BLaER1 treated with 17β-estradiol and CSF1 and Interleukin-3, amounts not matched to agents 10 nM and 100 nM (cell line): ENCODE data around the gene BPIFA1.

ENCODE experiments used
- H3K27ac ChIP-seq, 11 experiments: shearing (Covaris generic); formaldehyde crosslinking; 2 replicates each; pipeline ENCODE4 v1.8.1; 2022
- H3K27me3 ChIP-seq, 11 experiments: shearing (Covaris generic); formaldehyde crosslinking; 2 replicates each; pipeline ENCODE4 v1.8.1; 2022
- H3K36me3 ChIP-seq, 11 experiments: shearing (Covaris generic); formaldehyde crosslinking; 2 replicates each; pipeline ENCODE4 v1.8.1; 2022
- H3K4me1 ChIP-seq, 10 experiments: shearing (Covaris generic); formaldehyde crosslinking; 2 replicates each; pipeline ENCODE4 v1.8.1; 2022
- H3K4me2 ChIP-seq, 11 experiments: shearing (Covaris generic); formaldehyde crosslinking; 2 replicates each; pipeline ENCODE4 v1.8.1; 2022
- H3K4me3 ChIP-seq, 10 experiments: shearing (Covaris generic); formaldehyde crosslinking; 2 replicates each; pipeline ENCODE4 v1.8.1; 2022
- H3K9ac ChIP-seq, 11 experiments: shearing (Covaris generic); formaldehyde crosslinking; 2 replicates each; pipeline ENCODE4 v1.8.1; 2022
- H3K9me3 ChIP-seq, 11 experiments: shearing (Covaris generic); formaldehyde crosslinking; replicated peaks in 1 of 11; 2 replicates each; pipeline ENCODE4 v1.8.1; 2022
- H4K20me1 ChIP-seq, 11 experiments: shearing (Covaris generic); formaldehyde crosslinking; 2 replicates each; pipeline ENCODE4 v1.8.1; 2022
- Cebpa-rat ChIP-seq, 11 experiments: shearing (Covaris generic); IDR thresholded peaks; 2 replicates each; pipeline ENCODE4 v1.8.1; 2022

BPIFA1 gene

GRCh38 chr20:33210371-33210770 lies 25.4 kb upstream of the BPIFA1 start:
- H3K27ac ChIP-seq, result no peak overlapping the region
- H3K4me3 ChIP-seq, result no peak overlapping the region
- H4K20me1 ChIP-seq, result no peaks in the 10 kb centered on the region; a peak in 3 of 22 replicates
- peaks cover 0 to 4% (median 0%) of the 10 kb centered on the region in 10 experiments; a peak in 1 of 20 replicates for H3K4me1 ChIP-seq
- H3K27me3 ChIP-seq, result no peaks in the 10 kb centered on the region
- no peaks in the 10 kb centered on the region for H3K9me3 ChIP-seq
- TF ChIP-seq Cebpa-rat (IDR thresholded peaks at IDR 0.05), result no peak
- H3K4me2 ChIP-seq, result no peak overlapping the region
- H3K36me3 ChIP-seq, result no peaks in the 10 kb centered on the region
- no peak overlapping the region for H3K9ac ChIP-seq

DNA sequence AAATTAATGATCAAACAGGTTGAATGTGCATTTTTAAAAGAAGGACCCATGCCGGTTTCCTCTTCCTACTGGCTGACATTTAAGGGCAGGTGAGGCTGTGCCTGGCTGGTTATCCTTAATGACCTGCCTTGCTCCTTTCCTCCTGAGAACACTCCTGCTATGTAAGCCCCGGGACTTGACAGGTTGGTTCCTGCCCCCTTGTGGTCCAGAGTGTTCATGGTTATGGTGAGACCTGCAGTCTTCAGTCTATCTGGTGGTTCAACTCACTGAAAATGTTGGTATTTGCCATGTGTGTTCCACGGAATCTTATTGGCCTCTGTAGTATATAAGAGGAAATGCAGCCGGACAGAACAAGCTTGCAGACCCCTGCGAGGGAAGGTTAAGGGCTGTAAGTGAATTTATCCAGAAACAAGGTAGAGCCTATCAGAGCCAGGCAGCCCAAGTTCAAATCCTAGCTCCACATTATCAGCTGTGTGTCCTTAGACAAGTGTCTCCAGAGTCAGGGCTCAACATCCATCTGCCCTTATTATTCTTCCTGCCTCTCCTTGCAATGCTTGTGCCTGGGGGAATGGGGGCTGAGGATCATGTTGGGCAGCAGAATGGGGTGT lies 23.9 kb upstream of the BPIFA1 start:
- Histone ChIP-seq H3K4me3 (no peak overlapping the region), H3K4me2 (no peak overlapping the region), H4K20me1 (no peaks in the 10 kb centered on the region; a peak in 3 of 22 replicates), H3K27me3 (no peaks in the 10 kb centered on the region), H3K9ac (no peak overlapping the region), H3K4me1 (peaks cover 0 to 4% (median 0%) of the 10 kb centered on the region in 10 experiments; a peak in 1 of 20 replicates), H3K36me3 (no peaks in the 10 kb centered on the region), H3K9me3 (no peaks in the 10 kb centered on the region), H3K27ac (no peak overlapping the region)
- TF ChIP-seq Cebpa-rat (IDR thresholded peaks at IDR 0.05), result no peak

DNA sequence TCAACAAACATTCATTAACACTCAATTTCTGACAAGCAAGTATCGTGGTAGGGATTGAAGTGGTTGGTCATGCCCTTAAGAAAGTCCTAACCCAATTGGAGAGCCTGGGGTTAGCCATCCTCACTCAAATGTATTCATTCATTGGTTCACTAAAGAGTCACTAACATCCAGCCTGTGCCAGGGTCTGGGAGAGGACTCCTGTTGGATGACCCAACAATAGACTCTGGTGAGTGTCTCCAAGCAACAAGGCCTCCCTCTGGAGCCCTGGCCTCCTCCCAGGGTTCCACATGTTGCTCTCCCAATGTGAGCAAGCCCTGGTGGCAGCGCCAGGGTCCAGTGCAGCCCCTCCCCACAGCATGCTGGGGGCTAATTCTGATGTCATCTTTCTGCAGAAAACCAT lies 18.7 kb upstream of the BPIFA1 start, which contains the start of gene BPIFA3:
BPIFA3 (plus strand) TSS at position 301 of the 400 bp plus-strand sequence. CDS start 185 bp downstream, outside the sequence.
- Histone ChIP-seq H3K36me3 (no peaks in the 10 kb centered on the region), H4K20me1 (no peaks in the 10 kb centered on the region; a peak in 2 of 22 replicates), H3K4me1 (no peaks in the 10 kb centered on the region), H3K4me3 (no peak within 1 kb of the TSS), H3K27me3 (no peaks in the 10 kb centered on the region), H3K9me3 (no peaks in the 10 kb centered on the region), H3K4me2 (no peak within 1 kb of the TSS), H3K9ac (no peak within 1 kb of the TSS), H3K27ac (no peak within 1 kb of the TSS)
- no peak for TF ChIP-seq Cebpa-rat (IDR thresholded peaks at IDR 0.05)

DNA sequence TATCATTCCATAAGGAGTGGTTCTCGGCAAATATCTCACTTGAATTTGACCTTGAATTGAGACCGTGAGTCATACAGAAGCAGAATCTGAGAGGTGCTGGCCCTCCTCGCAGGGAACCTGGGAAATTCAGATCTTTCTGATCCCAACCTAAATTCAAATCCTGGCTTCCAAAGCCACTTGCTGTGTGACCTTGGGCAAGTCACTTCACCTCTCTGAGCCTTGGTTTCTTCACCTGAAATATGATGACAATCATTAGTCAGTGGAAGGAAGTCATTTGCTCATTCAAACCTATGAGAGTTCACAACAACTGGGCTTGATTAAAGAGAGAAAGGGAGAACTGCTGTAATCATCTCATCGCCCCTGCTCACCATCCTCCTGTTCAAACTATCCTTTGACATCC lies 11.4 kb upstream of the BPIFA1 start:
- no peak overlapping the region for H3K4me2 ChIP-seq
- no peaks in the 10 kb centered on the region for H3K36me3 ChIP-seq
- no peak overlapping the region for H3K9ac ChIP-seq
- no peaks in the 10 kb centered on the region for H3K27me3 ChIP-seq
- TF ChIP-seq Cebpa-rat (IDR thresholded peaks at IDR 0.05), result no peak
- peaks cover 6 to 9% (median 7%) of the 10 kb centered on the region in 10 experiments for H3K4me1 ChIP-seq
- no peaks in the 10 kb centered on the region for H3K9me3 ChIP-seq
- no peak overlapping the region for H3K4me3 ChIP-seq
- H3K27ac ChIP-seq, result no peak overlapping the region
- no peaks in the 10 kb centered on the region for H4K20me1 ChIP-seq

GRCh38 chr20:33229843-33230242 lies 6.0 kb upstream of the BPIFA1 start:
- Histone ChIP-seq H3K4me2 (peak overlapping the region; percentile 68 to 87 (median 77)), H4K20me1 (no peaks in the 10 kb centered on the region), H3K27ac (peak overlapping the region in 9 of 11 experiments; percentile 54 to 78 (median 74); a peak in 18 of 22 replicates), H3K27me3 (no peaks in the 10 kb centered on the region), H3K9me3 (no peaks in the 10 kb centered on the region), H3K4me3 (peak overlapping the region in 2 of 10 experiments; percentile 26 to 34; a peak in 4 of 20 replicates), H3K36me3 (no peaks in the 10 kb centered on the region), H3K9ac (peak overlapping the region in 8 of 11 experiments; percentile 48 to 69 (median 57); a peak in 16 of 22 replicates), H3K4me1 (peaks cover 19 to 58% (median 50%) of the 10 kb centered on the region in 10 experiments)
- TF ChIP-seq Cebpa-rat (IDR thresholded peaks at IDR 0.05), result peak in 2 of 11 experiments; percentile 29 to 37; a peak in 2 of 22 replicates

DNA sequence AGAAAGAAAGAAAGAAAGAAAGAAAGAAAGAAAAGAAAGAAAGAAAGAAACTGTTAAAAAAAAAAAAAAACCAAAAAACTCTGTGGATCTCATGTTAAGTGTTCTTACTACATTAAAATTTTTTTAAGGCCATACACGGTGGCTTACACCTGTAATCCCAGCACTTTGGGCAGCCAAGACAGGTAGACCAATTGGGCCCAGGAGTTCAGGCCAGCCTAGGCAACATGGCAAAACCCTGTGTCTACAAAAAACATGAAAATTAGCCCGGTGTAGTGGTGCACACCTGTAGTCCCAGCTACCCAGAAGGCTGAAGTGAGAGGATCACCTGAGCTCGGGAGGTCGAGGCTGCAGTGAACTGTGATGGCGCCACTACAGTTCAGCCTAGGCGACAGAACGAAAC lies 4.6 kb upstream of the BPIFA1 start:
- Histone ChIP-seq H4K20me1 (no peaks in the 10 kb centered on the region), H3K9ac (no peak overlapping the region), H3K27ac (no peak overlapping the region; a peak in 1 of 22 replicates), H3K36me3 (no peaks in the 10 kb centered on the region), H3K4me2 (peak overlapping the region in 8 of 11 experiments; percentile 23 to 87 (median 60); a peak in 13 of 22 replicates), H3K4me1 (peaks cover 19 to 58% (median 50%) of the 10 kb centered on the region in 10 experiments), H3K4me3 (no peak overlapping the region), H3K27me3 (no peaks in the 10 kb centered on the region), H3K9me3 (no peaks in the 10 kb centered on the region)
- TF ChIP-seq Cebpa-rat (IDR thresholded peaks at IDR 0.05), result no peak

GRCh38 chr20:33232486-33233072 lies 3.2 kb upstream of the BPIFA1 start:
- H3K4me1 ChIP-seq, result peaks cover 19 to 58% (median 50%) of the 10 kb centered on the region in 10 experiments
- no peak overlapping the region for H3K9ac ChIP-seq
- no peak overlapping the region for H3K4me3 ChIP-seq
- H3K4me2 ChIP-seq, result peak overlapping the region in 8 of 11 experiments; percentile 2 to 87 (median 43); a peak in 10 of 22 replicates
- no peak overlapping the region; a peak in 1 of 22 replicates for H3K27ac ChIP-seq
- no peaks in the 10 kb centered on the region for H3K9me3 ChIP-seq
- no peaks in the 10 kb centered on the region for H4K20me1 ChIP-seq
- TF ChIP-seq Cebpa-rat (IDR thresholded peaks at IDR 0.05), result no peak
- no peaks in the 10 kb centered on the region for H3K36me3 ChIP-seq
- H3K27me3 ChIP-seq, result no peaks in the 10 kb centered on the region

DNA sequence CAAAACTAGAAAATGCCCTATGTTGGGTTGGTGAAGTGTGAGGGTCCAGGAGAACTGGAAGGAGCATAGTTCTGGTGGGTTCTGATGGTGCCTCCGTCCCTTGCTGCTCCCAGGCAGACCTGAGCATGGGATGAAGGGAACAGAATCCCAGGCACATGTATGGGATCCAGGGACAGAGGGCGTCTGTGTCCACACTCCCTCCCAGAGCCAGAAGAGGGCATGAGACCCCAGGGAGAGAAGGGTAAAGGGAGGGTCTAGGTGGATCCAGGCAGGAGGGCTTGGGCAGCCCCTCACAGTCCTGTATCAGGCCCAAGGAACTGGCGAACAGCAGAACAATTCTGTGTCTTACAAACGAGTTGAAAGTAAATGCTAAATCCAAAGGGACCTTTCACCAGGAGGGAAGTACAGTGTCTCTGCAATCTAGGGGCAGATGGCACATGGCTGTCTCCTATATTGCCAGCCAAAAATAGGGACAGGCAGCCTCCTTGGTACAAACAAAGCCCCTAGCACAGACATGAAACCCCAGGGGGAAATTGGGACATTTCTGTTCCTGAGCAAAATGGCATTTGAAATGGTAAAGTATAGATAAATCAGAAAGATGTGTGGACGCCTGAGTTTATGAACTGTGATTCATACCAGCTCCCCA lies 2.5 kb upstream of the BPIFA1 start:
- Histone ChIP-seq H3K27me3 (no peaks in the 10 kb centered on the region), H3K27ac (peak overlapping the region in 1 of 11 experiments; percentile 22; a peak in 1 of 22 replicates), H4K20me1 (no peaks in the 10 kb centered on the region), H3K4me3 (no peak overlapping the region), H3K4me2 (peak overlapping the region in 8 of 11 experiments; percentile 2 to 87 (median 43); a peak in 16 of 22 replicates), H3K36me3 (no peaks in the 10 kb centered on the region), H3K9ac (no peak overlapping the region; a peak in 1 of 22 replicates), H3K4me1 (peaks cover 19 to 58% (median 50%) of the 10 kb centered on the region in 10 experiments), H3K9me3 (no peaks in the 10 kb centered on the region)
- TF ChIP-seq Cebpa-rat (IDR thresholded peaks at IDR 0.05), result no peak

DNA sequence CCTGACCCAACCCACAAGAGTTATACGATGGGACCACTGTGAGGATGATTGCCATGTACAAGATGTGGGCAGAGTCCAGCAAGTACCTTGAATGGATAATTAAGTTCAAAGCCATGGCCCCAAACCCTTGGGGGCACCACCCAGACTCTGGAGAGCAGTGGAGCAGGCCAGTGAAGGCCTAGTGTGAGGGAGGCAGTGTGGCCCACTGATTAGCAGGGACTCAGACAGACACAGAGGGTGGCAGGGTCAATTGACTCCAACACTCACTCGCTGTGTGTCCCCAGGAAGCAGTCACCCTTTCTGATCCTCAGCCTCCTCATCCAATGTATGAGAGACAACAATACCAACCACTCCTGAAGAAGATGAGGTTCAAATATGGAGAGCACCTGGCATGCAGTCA lies 1.7 kb upstream of the BPIFA1 start:
- Histone ChIP-seq H3K4me1 (peaks cover 16 to 55% (median 46%) of the 10 kb centered on the region in 10 experiments), H4K20me1 (no peaks in the 10 kb centered on the region), H3K9me3 (no peaks in the 10 kb centered on the region), H3K9ac (no peak overlapping the region), H3K27ac (no peak overlapping the region), H3K4me2 (peak overlapping the region in 8 of 11 experiments; percentile 2 to 87 (median 43); a peak in 12 of 22 replicates), H3K27me3 (no peaks in the 10 kb centered on the region), H3K4me3 (no peak overlapping the region), H3K36me3 (no peaks in the 10 kb centered on the region)
- TF ChIP-seq Cebpa-rat (IDR thresholded peaks at IDR 0.05), result no peak
